TTC549 (cell line): Measurements from ENCODE around the gene CYP8B1.

Experiments used
- FAIRE-seq: peaks from 2 replicates; lab custom pipeline; 2012; peaks lifted over from hg19 to GRCh38; lab: Jason Lieb, UNC

CYP8B1 gene

DNA sequence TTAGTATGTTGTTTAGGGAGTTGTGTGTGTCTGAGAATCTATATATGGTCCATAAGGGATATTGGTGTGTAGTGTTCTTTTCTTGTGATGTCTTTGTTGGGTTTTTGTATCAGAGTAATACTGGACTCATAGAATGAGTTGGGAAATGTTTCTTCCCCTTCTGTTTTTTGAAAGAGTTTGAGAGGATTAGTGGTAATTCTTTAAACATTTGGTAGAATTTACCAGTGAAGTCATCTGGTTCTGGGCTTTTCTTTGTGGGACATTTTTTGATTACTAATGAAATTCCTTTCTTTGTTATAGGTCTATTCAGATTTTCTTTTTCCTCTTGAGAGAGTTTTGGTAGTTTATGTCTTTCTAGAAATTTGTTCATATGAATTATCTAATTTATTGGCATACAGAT is 49.5 kb downstream of the CYP8B1 start:
- no peak for FAIRE-seq

DNA sequence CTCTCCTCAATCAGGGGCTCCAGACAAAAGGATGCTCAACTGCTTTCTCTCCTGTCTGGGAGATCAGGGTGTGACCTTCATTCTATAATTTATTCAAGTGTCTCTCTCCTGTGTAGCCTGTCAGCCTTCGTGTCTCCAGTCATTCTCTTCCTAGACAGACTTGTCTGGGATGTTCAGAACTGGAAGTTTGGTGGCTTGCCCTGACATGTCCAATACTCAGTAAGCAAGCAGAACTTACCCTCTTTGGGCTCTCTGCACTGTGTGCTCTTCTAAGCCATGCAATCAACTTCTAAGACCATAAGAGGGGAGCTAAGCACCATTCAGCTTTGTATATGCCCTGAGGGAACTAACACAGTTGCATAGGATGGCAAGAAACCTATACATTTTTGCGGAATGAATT is 52.3 kb downstream of the CYP8B1 start:
- no peak for FAIRE-seq

DNA sequence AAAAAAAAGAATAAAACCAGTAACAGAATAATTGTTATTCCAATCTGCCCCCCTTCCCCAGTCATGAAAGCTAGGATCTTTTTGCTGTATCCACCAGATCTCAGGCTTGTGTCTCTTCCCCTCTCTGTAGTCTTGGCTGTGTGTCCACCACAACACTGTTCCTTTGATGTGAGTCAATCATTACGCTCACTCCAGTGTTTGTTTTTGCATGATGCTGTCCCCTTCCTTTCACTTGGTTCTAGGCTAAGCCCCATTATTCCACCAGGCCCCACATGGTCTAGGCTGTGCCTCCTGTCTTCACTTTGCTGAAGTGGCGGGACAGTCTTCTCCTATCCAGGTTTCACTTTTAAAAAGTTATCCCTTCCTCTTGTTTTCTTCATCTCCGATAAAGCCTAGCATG is 52.9 kb downstream of the CYP8B1 start:
- FAIRE-seq: no peak
